GM18951 (cell line): ENCODE measurements around the gene PRSS57.

Source experiments
- POLR2A ChIP-seq: IDR thresholded peaks from 4 replicates; pipeline ENCODE4 v1.6.1; 2011; ENCODE audit warnings: mild to moderate bottlenecking; ENCODE audit not compliant: insufficient read length, insufficient read depth; ENCODE audit errors: extremely low read depth
- in situ Hi-C: fragments of 300-500 bp; cut with MboI; formaldehyde crosslinking; loops from one replicate; pipeline ENCODE4 v1.12.0; 2022; ENCODE audit warnings: low sequenced_read_pairs, mixed read lengths, inconsistent platforms; ENCODE audit not compliant: unreplicated experiment

The PRSS57 gene

DNA sequence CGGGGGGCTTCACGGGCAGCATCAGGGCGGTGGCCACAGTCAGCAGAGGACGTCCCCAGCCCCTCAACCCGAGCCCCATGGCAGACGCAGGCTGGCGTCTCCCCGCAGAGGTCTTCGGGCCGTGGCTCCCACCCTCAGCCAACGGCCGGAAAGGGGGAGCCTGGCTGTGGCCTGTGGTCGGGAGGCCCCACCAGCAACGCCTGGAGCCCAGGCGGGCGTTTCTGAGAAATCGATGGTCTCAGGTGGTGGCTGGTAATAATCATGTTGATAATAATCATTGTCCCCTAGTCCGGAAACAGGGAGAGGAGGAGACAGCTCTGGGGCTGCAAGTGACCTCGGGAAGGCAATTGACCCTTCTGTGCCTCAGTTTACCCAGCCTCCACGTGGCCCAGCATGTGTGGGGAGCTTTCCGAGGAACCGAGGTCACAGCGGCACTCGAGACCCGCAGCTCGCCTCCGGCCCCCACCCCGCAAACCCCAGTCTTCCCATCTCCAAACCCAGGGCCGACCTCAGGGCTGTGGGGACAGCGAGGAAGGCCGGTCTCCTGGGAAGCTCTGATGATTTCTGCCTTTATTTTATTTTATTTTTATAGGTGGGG, at the start of gene PRSS57:
TSS of gene PRSS57 (minus strand) at position 101 of the 598 bp plus-strand sequence. CDS start at position 79, 22 bp downstream.
- TF ChIP-seq POLR2A, result no peak
- in situ Hi-C loops, result no loop called here

GRCh38 chr19:743168-743687, 48.0 kb upstream of the PRSS57 start:
- in situ Hi-C loops, result loop anchor here (25.0 kb wide), 1 partner anchor 156 kb away; the partner anchor contains the start of gene HCN2
- TF ChIP-seq POLR2A, result no peak

DNA sequence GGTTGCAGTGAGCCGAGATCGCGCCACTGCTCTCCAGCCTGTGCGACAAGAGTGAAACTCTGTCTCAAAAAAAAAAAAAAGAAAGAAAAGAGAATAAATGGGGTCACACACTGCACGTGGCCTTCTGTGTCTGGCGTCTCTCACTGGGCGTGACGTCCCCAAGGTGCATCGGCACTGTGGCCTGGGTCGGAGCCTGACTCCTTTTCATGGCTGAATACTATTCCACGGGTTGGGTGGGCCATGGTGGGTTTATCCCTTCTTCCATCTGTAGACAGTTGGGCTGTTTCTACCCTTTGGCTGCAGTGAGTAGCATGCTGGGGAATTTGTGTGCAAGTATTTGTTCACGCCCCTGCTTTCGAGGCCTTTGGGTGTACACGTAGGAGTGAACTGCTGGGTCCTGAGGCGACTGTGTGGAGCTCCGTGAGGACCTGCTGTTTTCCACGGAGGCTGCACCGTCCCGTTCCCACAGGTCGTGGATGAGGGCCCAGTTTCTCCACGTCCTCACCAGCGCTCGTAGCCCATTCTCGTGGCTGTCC, 47.4 kb upstream of the PRSS57 start:
- in situ Hi-C loops, result loop anchor here (25.0 kb wide), 1 partner anchor 155 kb away; the partner anchor contains the start of gene HCN2
- no peak for TF ChIP-seq POLR2A

DNA sequence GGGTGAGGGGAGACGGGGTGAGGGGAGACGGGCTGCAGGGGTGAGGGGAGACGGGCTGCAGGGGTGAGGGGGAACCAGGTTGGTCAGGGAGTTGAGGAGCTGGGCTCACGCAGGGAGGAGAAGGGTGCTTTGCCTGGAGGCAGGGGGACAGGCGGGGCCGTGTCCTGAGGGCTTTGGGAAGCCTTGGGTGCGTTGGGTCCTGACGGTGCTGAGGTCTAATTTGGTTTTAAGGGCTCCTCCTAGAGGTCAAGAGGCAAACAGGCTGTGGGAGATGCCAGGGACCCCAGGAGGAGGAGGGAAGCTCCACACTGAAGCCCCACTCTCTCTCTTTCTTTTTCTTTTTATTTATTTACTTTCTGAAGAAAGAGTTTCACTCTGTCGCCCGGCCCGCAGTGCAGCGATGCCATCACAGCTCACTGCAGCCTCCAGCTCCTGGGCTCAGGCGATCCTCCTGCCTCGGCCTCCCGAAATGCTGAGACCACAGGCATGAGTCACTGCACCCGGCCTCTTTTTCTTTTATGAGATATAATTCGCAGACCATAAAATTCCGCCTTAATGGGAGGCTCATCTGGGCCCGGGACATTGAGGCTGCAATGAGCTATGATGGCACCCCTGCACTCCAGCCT, 46.4 kb upstream of the PRSS57 start:
- in situ Hi-C loops, result loop anchor here (25.0 kb wide), 1 partner anchor 154 kb away; the partner anchor contains the start of gene HCN2

GRCh38 chr19:740816-741505, 45.7 kb upstream of the PRSS57 start:
- in situ Hi-C loops, result loop anchor here (25.0 kb wide), 1 partner anchor 154 kb away; the partner anchor contains the start of gene HCN2

More for the DNA sequence above, 46.4 kb upstream of the PRSS57 start:
- no peak for TF ChIP-seq POLR2A

DNA sequence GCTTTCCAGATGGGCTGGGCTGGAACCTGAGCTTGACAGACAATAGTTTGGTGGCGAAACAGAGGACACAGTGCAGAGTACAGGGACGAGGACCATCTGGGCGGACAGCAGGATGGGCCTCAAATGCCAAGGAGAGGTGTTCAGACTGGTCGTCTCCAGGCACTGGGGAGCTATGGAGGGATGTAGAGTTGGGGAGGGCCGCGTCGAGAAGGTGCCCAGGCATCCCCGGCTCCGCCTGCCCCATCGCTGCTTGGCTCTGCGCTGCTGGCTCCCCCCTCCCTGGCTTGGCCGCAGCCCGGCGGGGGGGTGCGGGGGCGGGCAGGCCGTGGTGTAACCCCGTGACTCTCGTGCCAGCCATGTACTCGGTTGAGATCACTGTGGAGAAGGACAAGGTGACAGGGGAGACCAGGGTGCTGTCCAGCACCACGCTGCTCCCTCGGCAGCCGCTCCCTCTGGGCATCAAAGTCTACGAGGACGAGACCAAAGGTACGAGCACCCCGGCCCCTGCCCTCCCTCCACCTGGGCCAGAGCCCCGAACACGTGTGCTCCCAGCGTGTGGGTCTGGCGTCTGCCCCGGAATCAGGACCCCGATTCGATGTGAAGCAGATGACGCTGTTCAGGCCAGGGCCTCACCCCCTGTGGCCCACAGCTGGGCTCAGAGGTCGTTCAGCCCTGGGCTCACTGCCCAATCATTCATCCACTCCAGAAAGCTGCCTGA, 44.9 kb upstream of the PRSS57 start:
- in situ Hi-C loops, result loop anchor here (25.0 kb wide), 1 partner anchor 153 kb away; the partner anchor contains the start of gene HCN2
- TF ChIP-seq POLR2A, result no peak

- TF ChIP-seq POLR2A, result no peak
- in situ Hi-C loops, result loop anchor here (25.0 kb wide), 1 partner anchor 151 kb away; the partner anchor contains the start of gene HCN2
Observed at GRCh38 chr19:738509-739128, 43.4 kb upstream of the PRSS57 start.

DNA sequence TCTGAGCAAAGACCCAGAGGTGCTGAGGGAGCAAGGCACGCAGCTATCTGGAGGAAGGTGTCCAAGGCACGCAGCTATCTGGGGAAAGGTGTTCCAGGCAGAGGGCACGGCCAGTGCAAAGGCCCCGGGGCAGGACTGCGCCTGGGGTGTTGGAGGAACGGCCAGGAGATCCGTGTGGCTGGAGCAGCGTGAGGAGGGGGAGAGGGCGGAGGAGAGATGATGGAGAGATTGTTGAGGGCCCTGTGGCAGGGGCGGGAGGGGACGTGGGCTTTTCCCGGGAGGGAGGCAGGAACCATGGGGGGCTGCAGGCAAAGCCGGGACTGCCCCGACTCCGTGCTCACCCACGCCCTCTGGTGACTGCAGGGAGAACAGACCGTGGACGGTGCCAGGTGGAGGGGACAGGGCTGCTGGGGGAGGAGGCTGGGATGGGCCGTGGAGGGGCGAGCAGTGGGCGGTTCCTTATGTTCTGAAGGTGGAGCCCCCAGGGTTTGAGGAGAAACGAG, 42.4 kb upstream of the PRSS57 start:
- in situ Hi-C loops, result loop anchor here (25.0 kb wide), 1 partner anchor 150 kb away; the partner anchor contains the start of gene HCN2
- TF ChIP-seq POLR2A, result no peak

GRCh38 chr19:736125-736524, 40.9 kb upstream of the PRSS57 start:
- TF ChIP-seq POLR2A, result no peak

DNA sequence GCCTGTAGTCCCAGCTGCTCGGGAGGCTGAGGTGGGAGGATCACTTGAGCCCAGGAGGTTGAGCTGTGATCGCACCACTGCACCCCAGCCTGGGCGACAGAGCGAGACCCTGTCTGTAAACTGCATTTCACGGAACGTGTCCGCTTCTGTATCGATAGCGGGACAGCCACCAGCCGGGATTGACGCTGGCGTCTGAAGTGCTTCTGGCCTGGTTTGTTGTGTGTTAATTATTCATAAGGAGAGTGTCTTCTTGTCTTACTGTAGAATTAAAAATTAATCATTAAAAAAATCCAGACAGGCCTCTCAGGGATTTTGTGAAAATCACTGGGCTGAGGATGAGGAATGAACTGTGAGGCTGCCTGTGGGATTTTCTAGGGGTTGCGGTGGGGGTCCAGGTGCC, 39.5 kb upstream of the PRSS57 start:
- in situ Hi-C loops, result loop anchor here (25.0 kb wide), 1 partner anchor 147 kb away; the partner anchor contains the start of gene HCN2
- TF ChIP-seq POLR2A, result no peak

More at GRCh38 chr19:736125-736524, 40.9 kb upstream of the PRSS57 start:
- in situ Hi-C loops, result loop anchor here (25.0 kb wide), 1 partner anchor 149 kb away; the partner anchor contains the start of gene HCN2

GRCh38 chr19:732148-733069, 37.2 kb upstream of the PRSS57 start:
- TF ChIP-seq POLR2A, result no peak
- in situ Hi-C loops, result loop anchor here (25.0 kb wide), 1 partner anchor 145 kb away; the partner anchor contains the start of gene HCN2
